Fibroblast of lung (primary cell): ENCODE measurements around the gene MYO1E. TPM values are rescaled to one million over a fixed set of nuclear protein-coding genes. Genes with fewer than 3 reads are reported as not detected.

Experiments used
- DNase-seq, 2 donors: peaks; one replicate each; pipeline versions ENCODE4 v3.0.0 to v3.0.0-alpha.2; 2010; ENCODE audit warnings: low read depth in 2 of 2
- H2AFZ ChIP-seq: 2 replicates; pipeline ENCODE4 v1.5.1; 2012; ENCODE audit warnings: low read length, control low read depth, inconsistent platforms
- H3K27ac ChIP-seq: 2 replicates; pipeline ENCODE4 v1.5.1; 2011; ENCODE audit warnings: low read length, control low read depth; ENCODE audit not compliant: insufficient read depth
- H3K27me3 ChIP-seq: 2 replicates; pipeline ENCODE4 v1.5.1; 2011; ENCODE audit warnings: mild to moderate bottlenecking, low read length; ENCODE audit not compliant: control insufficient read depth, insufficient read depth
- H3K36me3 ChIP-seq: 2 replicates; pipeline ENCODE4 v1.5.1; 2011; ENCODE audit warnings: low read length; ENCODE audit not compliant: control insufficient read depth, insufficient read depth
- H3K4me1 ChIP-seq: 2 replicates; pipeline ENCODE4 v1.5.1; 2011; ENCODE audit warnings: low read length; ENCODE audit not compliant: control insufficient read depth, insufficient read depth; ENCODE audit errors: extremely low read depth
- H3K4me2 ChIP-seq: 2 replicates; pipeline ENCODE4 v1.5.1; 2011; ENCODE audit warnings: low read length, control low read depth; ENCODE audit not compliant: insufficient read depth; ENCODE audit errors: extremely low read depth
- H3K4me3 ChIP-seq, 4 experiments: fragments of 200-600 bp in 1 of 4; sonication (generic) in 1 of 4; replicated peaks in 1 of 4; 2 replicates each; pipeline ENCODE4 v1.5.1; 2011 to 2016; ENCODE audit warnings: low read length in 4 of 4, low read depth in 3 of 4, mild to moderate bottlenecking in 3 of 4, control low read depth in 2 of 4, inconsistent platforms in 1 of 4, mixed read lengths in 1 of 4; ENCODE audit not compliant: insufficient read depth in 1 of 4; ENCODE audit errors: control extremely low read depth in 1 of 4
- H3K79me2 ChIP-seq: 2 replicates; pipeline ENCODE4 v1.5.1; 2012; ENCODE audit warnings: mild to moderate bottlenecking, low read length, inconsistent platforms; ENCODE audit not compliant: control insufficient read depth, insufficient read depth
- H3K9ac ChIP-seq: 2 replicates; pipeline ENCODE4 v1.5.1; 2011; ENCODE audit warnings: mild to moderate bottlenecking, low read length, control low read depth; ENCODE audit not compliant: insufficient read depth
- H3K9me3 ChIP-seq: 2 replicates; pipeline ENCODE4 v1.5.1; 2012; ENCODE audit warnings: low read depth, low read length; ENCODE audit not compliant: control insufficient read depth, insufficient read depth
- H4K20me1 ChIP-seq: 2 replicates; pipeline ENCODE4 v1.5.1; 2011; ENCODE audit warnings: low read length; ENCODE audit not compliant: control insufficient read depth, insufficient read depth; ENCODE audit errors: extremely low read depth
- CTCF ChIP-seq, 2 donors: IDR thresholded peaks in 1 of 2; conservative IDR thresholded peaks in 1 of 2; 1 replicate in 1 of 2; 2 replicates in 1 of 2; pipeline ENCODE4 v1.5.1; 2011 to 2012; ENCODE audit warnings: low read length in 2 of 2, control low read depth in 1 of 2, inconsistent platforms in 1 of 2, low read depth in 1 of 2, mild to moderate bottlenecking in 1 of 2
- EZH2 ChIP-seq: IDR thresholded peaks from 2 replicates; pipeline ENCODE4 v1.5.1; 2012; ENCODE audit warnings: low read length, control low read depth, mild to moderate bottlenecking; ENCODE audit errors: missing control alignments
- polyA plus RNA-seq, 2 donors: library from polyadenylated mRNA; depleted of rRNA in 1 of 2; stranded (reverse) in 1 of 2; unstranded in 1 of 2; fragments of >200 nt; gene quantifications; 2 replicates each; pipeline ENCODE4 v1.2.1, GENCODE V29; 2011 to 2012; ENCODE audit warnings: missing spikeins in 1 of 2
- total RNA-seq: library from RNA; depleted of rRNA; stranded (reverse); fragments of >200 nt; gene quantifications from 2 replicates; pipeline ENCODE4 v1.2.1, GENCODE V29; 2014

Gene MYO1E
- total and polyA plus RNA-seq, 2 donors (not counting 1 experiment from before 2014, with no cell fraction given): 27.6 to 84.0 TPM

- Histone ChIP-seq H3K4me3 (no peak overlapping the region), H3K27me3 (no peaks in the 10 kb centered on the region), H3K4me2 (no peak overlapping the region), H3K79me2 (no peaks in the 10 kb centered on the region), H3K9me3 (no peaks in the 10 kb centered on the region), H3K9ac (no peak overlapping the region), H4K20me1 (no peaks in the 10 kb centered on the region), H3K4me1 (peaks cover 4% of the 10 kb centered on the region), H3K36me3 (no peaks in the 10 kb centered on the region), H3K27ac (no peak overlapping the region), H2AFZ (no peak overlapping the region)
- TF ChIP-seq EZH2 (no peak), CTCF (conservative IDR thresholded peaks at IDR 0.05 in 1 of 2, IDR thresholded peaks at IDR 0.05 in 1 of 2; ENCODE audit: low read depth in 1 of 2, low read length in 2 of 2) (no peak)
- DNase-seq: no peak
Measured at GRCh38 chr15:59230531-59231055, 142.1 kb downstream of the MYO1E start.

- no peaks in the 10 kb centered on the region for H3K27me3 ChIP-seq
- H3K79me2 ChIP-seq: no peaks in the 10 kb centered on the region
- H3K9ac ChIP-seq: no peak overlapping the region
- H3K4me2 ChIP-seq: no peak overlapping the region
- no peak for DNase-seq
- H3K9me3 ChIP-seq: no peaks in the 10 kb centered on the region
- no peaks in the 10 kb centered on the region for H3K36me3 ChIP-seq
- no peaks in the 10 kb centered on the region for H4K20me1 ChIP-seq
- H3K4me1 ChIP-seq: peaks cover 4% of the 10 kb centered on the region
- H3K4me3 ChIP-seq: no peak overlapping the region
- no peak overlapping the region for H2AFZ ChIP-seq
- TF ChIP-seq EZH2 (no peak), CTCF (conservative IDR thresholded peaks at IDR 0.05 in 1 of 2, IDR thresholded peaks at IDR 0.05 in 1 of 2; ENCODE audit: low read depth in 1 of 2, low read length in 2 of 2) (no peak)
- no peak overlapping the region for H3K27ac ChIP-seq
Measured at GRCh38 chr15:59229453-59229852, 143.2 kb downstream of the MYO1E start.

- Histone ChIP-seq H2AFZ (no peak overlapping the region), H4K20me1 (no peaks in the 10 kb centered on the region), H3K27ac (no peak overlapping the region), H3K9ac (no peak overlapping the region), H3K79me2 (no peaks in the 10 kb centered on the region), H3K27me3 (no peaks in the 10 kb centered on the region), H3K4me1 (peaks cover 4% of the 10 kb centered on the region), H3K9me3 (no peaks in the 10 kb centered on the region), H3K4me3 (no peak overlapping the region), H3K4me2 (no peak overlapping the region), H3K36me3 (no peaks in the 10 kb centered on the region)
- DNase-seq: no peak
- TF ChIP-seq EZH2: no peak
- TF ChIP-seq CTCF (conservative IDR thresholded peaks at IDR 0.05 in 1 of 2, IDR thresholded peaks at IDR 0.05 in 1 of 2; ENCODE audit: low read depth in 1 of 2, low read length in 2 of 2): no peak
Measured at GRCh38 chr15:59229015-59229414, 143.7 kb downstream of the MYO1E start.
